Measurements from ENCODE around the gene CEP164. TPM values are rescaled to one million over a fixed set of nuclear protein-coding genes. Genes with fewer than 3 reads are reported as not detected.

Gene CEP164
- total and polyA plus RNA-seq, 7 donors, result 2.0 to 12.4 (median 5.7) TPM

DNA sequence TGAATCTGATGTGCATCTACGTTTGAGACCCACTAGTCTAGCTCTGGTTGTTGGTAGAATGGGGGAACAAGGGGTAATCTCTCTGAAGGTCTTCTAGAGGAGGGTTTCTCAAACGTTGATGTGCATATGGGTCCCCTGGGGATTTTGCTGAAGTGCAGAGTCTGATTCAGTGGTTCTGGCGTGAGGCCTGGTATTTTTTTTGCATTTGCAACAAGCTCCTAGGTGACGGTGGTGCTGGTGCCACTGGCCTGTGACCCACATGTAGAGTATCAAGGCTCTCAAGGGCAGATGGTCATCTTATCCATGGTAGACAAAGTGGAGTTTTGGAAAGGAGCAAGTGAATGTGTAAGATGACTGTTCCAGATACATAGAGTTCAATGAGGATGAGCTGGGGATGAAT is 97.1 kb downstream of the CEP164 start:
- TF ChIP-seq, protein P1, sequence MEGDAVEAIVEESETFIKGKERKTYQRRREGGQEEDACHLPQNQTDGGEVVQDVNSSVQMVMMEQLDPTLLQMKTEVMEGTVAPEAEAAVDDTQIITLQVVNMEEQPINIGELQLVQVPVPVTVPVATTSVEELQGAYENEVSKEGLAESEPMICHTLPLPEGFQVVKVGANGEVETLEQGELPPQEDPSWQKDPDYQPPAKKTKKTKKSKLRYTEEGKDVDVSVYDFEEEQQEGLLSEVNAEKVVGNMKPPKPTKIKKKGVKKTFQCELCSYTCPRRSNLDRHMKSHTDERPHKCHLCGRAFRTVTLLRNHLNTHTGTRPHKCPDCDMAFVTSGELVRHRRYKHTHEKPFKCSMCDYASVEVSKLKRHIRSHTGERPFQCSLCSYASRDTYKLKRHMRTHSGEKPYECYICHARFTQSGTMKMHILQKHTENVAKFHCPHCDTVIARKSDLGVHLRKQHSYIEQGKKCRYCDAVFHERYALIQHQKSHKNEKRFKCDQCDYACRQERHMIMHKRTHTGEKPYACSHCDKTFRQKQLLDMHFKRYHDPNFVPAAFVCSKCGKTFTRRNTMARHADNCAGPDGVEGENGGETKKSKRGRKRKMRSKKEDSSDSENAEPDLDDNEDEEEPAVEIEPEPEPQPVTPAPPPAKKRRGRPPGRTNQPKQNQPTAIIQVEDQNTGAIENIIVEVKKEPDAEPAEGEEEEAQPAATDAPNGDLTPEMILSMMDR (IDR thresholded peaks at IDR 0.05), result no peak
- Histone ChIP-seq H3K9me3 (no peaks in the 10 kb centered on the region), H3K27me3 (ENCODE audit: insufficient read depth in 3 of 3, low read length in 2 of 3) (peaks cover 0 to 4% (median 2%) of the 10 kb centered on the region in 3 donors), H3K4me1 (no peaks in the 10 kb centered on the region), H3K36me3 (ENCODE audit: insufficient read depth in 1 of 2, low read depth in 1 of 2) (no peaks in the 10 kb centered on the region), H3K4me3 (no peak overlapping the region), H3K27ac (no peak overlapping the region)
- ATAC-seq (no peak), DNase-seq (no peak)
- 58 to 68% (median 65%) methylated on average over 4 of the region's 4 CpGs for WGBS, 3 donors
- intact Hi-C loops (cut with DNase I), result loop anchor here in 1 of 2 donors (5.0 kb wide), 1 partner anchor 523 kb away; no protein-coding TSS in a partner anchor

DNA sequence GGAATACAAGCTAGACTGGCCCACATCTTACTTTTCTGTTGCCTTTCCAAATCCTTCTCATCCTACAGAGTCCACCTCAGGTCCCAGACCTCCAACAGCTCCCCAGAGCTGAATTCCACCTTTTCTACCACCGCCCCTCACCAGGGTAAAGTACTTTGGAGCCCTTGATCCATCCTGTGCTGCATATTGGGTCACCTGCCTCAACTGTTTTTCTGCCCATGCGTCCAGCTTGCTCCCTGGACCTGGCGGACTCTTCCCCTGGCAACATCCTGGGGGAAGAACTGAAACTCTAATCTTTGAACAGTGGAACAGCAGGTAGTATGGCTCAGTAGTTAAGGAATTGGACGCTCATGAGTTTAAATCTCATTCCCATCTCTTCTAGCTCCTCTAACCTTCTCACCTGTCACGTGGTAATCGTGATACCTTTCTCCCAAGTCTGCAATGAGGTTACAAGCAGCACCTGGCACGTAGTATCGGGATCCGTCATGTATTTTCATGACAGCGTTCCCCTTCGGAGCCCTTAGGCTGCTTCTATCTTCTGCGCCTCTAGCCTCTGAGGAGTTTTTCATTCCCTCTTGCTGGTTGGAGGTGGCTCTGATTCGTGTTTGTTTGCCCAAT is 98.1 kb downstream of the CEP164 start:
- intact Hi-C loops (cut with DNase I), result loop anchor here in 1 of 2 donors (2.0 to 5.0 kb wide), 3 partner anchors 391 to 625 kb away; no protein-coding TSS in a partner anchor

DNA sequence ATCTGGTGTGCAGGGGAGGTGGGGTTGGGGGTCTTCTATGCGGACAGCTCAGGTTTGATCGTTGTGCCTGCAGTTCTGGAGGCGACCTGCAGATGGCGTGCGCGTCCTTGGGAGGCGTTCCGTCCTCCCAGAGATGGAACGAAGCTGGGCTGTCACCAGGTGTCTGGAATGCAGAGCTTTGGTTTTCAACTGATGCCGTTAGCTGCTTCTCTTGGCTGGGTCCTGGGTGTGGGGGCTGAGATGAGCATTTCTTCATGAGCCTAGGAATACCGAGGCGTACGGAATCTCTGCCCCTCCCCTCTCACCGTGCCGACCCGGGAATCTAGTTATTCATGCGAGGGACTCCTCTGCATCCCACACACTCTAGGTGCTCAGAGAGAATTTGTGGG is 98.6 kb downstream of the CEP164 start:
- intact Hi-C loops (cut with DNase I), result loop anchor here in 1 of 2 donors (2.0 to 5.0 kb wide), 3 partner anchors 391 to 625 kb away; no protein-coding TSS in a partner anchor
- DNase-seq (peak; percentile 62 to 79), ATAC-seq (peak; percentile 49 to 71 (median 59))
- WGBS, 3 donors, result 4 to 10% (median 7%) methylated on average over 17 of the region's 17 CpGs
- no peak overlapping the region for H3K27ac ChIP-seq
- no peaks in the 10 kb centered on the region for H3K4me1 ChIP-seq
- H3K36me3 ChIP-seq (ENCODE audit: insufficient read depth in 1 of 2, low read depth in 1 of 2), result no peaks in the 10 kb centered on the region
- TF ChIP-seq, protein P1 (IDR thresholded peaks at IDR 0.05), result peak; percentile 89
- H3K4me3 ChIP-seq, result no peak overlapping the region
- H3K27me3 ChIP-seq (ENCODE audit: insufficient read depth in 3 of 3, low read length in 2 of 3), result peaks cover 0 to 4% (median 2%) of the 10 kb centered on the region in 3 donors
- no peaks in the 10 kb centered on the region for H3K9me3 ChIP-seq

More for the DNA sequence above, 98.1 kb downstream of the CEP164 start:
- Histone ChIP-seq H3K27me3 (ENCODE audit: insufficient read depth in 3 of 3, low read length in 2 of 3) (peaks cover 0 to 4% (median 2%) of the 10 kb centered on the region in 3 donors), H3K36me3 (ENCODE audit: insufficient read depth in 1 of 2, low read depth in 1 of 2) (no peaks in the 10 kb centered on the region), H3K4me1 (no peaks in the 10 kb centered on the region), H3K4me3 (no peak overlapping the region), H3K9me3 (no peaks in the 10 kb centered on the region), H3K27ac (no peak overlapping the region)
- TF ChIP-seq, protein P1 (IDR thresholded peaks at IDR 0.05), result no peak
- 49 to 56% (median 56%) methylated on average over 13 of the region's 13 CpGs for WGBS, 3 donors
- DNase-seq (no peak), ATAC-seq (no peak)

DNA sequence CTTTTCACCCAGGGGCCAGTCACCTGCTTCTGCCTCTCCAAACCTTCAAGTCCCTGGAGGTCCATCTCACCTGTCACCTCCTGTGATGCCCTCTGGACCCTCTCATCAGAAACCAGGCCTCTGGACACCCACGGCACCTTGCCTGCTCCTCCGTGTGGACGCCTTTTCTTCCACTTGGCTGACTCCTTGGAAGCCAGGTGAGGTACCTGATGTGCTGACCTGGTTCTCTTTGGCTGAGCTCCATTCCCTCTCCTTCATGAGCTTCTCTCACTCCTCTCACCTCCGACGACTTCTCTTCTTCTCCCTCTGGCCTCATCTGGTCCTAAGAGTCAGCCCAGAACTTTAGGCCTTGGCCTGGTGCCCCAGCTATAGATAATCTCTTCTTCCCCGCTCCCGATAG is 99.3 kb downstream of the CEP164 start:
- H3K4me1 ChIP-seq, result no peaks in the 10 kb centered on the region
- ATAC-seq (no peak), DNase-seq (peak in 1 of 2 donors; percentile 18)
- no peaks in the 10 kb centered on the region for H3K36me3 ChIP-seq (ENCODE audit: insufficient read depth in 1 of 2, low read depth in 1 of 2)
- intact Hi-C loops (cut with DNase I), result loop anchor here in 1 of 2 donors (2.0 to 5.0 kb wide), 3 partner anchors 390 to 624 kb away; no protein-coding TSS in a partner anchor
- TF ChIP-seq, protein P1 (IDR thresholded peaks at IDR 0.05), result no peak
- H3K27me3 ChIP-seq (ENCODE audit: insufficient read depth in 3 of 3, low read length in 2 of 3), result peaks cover 0 to 4% (median 2%) of the 10 kb centered on the region in 3 donors
- H3K27ac ChIP-seq, result no peak overlapping the region
- WGBS, 3 donors, result 78 to 88% (median 85%) methylated on average over 7 of the region's 7 CpGs
- H3K9me3 ChIP-seq, result no peaks in the 10 kb centered on the region
- H3K4me3 ChIP-seq, result no peak overlapping the region
